NCI-H2081 treated with DMSO at 0.1 percent for 48 hours (cell line): ENCODE results near the gene ARL11.

Experiments
- DNase-seq: peaks from one replicate; lab custom pipeline; 2025; lab: John Stamatoyannopoulos, UW

Gene ARL11

DNA sequence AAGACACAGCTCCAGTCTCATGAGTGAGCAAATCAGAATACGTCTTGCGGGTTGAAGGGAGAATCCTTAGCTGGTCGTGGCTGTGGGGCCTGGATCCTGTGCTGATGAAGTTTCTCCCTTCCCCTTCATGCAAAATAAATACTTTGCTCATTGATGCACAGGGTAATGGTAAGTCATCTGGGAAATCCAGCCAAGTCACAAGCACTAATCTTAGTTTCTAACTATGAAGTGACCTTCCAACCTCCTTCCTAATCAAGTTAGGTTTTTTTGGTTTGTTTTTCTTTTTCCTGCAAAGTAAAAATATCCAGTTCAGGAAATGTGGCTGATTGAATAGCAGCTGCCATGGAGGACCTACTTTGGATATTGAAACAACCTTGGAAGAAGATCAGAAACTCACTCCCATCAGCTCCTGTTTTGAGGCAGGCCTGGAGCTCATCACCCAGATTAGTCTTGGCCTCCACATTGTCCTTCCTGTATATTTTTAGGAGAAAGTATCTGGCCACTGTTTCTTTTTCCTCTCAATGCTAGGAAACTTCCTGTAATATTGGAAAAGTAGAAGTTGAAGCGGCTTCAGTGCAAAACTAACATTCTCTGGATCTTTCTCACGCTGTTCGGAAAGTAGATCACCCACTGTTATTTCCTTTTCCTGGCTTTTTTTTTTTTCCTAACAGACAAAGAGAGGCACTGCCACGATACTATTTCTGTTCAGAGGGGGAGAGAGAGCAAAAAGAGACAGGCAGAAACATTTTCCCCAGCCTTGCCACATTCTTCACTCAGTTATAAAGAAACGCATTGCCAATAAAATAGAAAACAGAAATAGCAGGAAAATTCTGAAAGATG is 12.3 kb upstream of the ARL11 start:
- no peak for DNase-seq

DNA sequence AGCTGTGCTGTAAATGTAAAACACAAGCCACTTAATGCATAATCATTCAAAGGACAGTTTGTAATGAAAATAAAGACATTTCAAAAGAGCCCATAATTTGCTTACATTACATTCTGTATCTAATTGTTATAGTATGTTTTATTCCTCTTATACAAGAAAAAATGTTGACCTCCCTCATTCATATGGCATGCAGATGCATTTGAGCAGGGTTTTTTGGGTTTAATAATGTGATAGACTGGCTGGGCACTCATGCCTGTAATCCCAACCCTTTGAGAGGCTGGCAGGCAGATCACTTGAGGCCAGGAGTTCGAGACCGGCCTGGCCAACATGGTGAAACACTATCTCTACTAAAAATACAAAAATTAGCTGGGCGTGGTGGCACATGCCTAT is 11.6 kb upstream of the ARL11 start:
- DNase-seq: no peak

DNA sequence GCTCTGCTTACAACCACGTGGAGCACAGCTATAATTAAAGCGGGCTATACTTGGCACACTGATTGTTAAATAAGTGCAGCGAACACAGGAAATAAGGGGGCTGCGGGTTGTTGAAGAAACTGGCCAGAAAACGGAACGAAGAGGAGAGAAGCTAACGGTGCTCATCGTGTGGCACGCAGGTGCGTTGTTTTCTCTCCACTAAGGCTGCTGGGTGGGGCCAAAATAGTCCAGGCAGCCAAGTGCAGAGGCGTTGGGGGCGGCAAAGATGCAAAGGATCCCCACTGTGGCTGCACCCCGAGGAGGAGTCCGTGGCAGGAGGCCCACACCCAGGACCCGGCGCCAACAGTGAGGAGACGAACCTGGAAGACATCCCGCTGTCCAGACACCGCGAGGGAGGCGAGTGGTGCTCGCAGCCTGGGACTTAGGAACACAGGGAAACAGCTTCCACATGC is 8.1 kb upstream of the ARL11 start:
- DNase-seq: no peak

DNA sequence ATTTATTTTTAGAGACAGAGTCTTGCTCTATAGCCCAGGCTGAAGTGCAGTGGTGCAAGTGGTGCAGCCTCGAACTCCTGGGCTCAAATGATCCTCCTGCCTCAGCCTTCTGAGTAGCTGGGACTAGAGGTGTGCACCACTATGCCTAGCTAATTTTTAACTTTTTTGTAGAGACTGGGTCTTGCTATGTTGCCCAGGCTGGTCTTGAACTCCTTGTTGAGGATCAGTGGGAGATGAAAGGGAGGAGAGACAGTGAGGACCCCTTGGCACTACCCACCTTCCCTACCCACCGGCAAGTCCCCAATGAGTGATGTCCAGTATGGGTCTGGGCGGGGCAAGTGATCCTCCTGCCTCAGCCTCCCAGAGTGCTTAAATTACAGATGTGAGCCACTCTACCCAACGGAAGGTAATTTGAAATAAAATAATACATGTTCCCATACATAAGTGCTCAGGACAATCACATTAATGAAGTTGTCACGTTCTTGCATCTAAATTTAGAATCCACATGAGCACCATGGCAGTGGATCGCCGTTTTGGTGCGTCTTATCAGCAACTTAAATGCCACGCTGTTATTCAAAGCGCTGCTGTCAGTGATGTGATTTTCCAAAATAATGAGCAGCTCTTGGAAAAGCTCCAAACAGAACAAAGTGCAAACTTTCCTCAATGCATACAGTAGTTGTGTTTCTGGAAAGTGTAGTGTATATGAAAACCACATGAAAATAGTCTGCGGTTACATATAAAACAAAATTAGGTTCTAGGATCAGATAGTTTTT is 5.9 kb upstream of the ARL11 start:
- DNase-seq: no peak

DNA sequence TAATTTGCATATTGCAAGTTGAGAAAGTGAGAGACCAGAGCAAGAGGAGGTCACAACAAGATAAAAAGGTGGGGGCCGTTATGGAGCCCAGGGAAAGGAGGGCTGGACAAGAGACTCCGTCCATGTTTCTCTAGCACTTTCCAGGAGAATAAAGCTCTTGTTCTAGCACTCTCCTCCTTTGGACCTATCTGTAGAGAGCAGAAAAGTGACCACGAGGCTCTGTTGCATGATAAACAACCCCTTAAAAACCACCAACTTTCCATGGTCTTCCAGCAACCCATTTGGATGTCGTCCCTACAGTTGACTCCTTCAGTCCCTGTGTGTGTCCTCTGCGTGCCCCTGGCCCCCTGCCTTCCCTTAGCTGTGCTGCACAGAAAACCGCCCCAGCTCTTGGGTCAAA is 4.1 kb upstream of the ARL11 start:
- DNase-seq: no peak

DNA sequence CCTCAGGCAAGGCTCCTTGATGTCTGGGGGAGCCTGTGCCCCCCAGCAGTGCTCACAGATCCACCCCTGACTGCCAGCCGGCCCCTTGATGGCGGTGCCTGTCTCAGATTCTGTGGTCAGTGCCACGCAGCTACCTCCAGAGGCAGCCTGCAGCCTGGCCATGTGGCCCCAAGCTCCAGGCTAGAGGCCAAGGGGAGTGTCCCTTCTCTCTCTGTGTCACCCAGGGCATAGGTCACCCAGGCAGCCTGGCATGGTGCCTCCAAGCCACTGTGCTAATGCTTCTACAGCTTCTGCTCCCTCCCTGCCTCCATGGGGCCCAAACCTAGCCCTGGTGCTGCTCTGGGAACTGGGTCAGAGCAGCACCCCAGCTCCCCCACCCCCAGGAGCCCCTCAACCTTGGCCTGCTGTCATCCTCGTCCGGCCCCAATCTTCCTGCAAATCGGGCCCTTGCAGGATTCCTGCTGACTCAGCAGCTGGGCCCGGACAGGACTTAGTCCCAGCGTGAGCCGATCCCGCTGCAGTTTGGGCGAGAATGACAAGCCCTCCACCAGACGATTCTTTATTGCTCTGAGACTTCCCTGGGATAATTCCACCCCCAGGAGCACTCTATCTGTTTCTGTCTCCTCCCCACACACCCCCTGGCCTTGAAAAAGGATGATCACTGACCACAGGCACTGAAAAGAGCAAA is 2.8 kb upstream of the ARL11 start:
- no peak for DNase-seq

DNA sequence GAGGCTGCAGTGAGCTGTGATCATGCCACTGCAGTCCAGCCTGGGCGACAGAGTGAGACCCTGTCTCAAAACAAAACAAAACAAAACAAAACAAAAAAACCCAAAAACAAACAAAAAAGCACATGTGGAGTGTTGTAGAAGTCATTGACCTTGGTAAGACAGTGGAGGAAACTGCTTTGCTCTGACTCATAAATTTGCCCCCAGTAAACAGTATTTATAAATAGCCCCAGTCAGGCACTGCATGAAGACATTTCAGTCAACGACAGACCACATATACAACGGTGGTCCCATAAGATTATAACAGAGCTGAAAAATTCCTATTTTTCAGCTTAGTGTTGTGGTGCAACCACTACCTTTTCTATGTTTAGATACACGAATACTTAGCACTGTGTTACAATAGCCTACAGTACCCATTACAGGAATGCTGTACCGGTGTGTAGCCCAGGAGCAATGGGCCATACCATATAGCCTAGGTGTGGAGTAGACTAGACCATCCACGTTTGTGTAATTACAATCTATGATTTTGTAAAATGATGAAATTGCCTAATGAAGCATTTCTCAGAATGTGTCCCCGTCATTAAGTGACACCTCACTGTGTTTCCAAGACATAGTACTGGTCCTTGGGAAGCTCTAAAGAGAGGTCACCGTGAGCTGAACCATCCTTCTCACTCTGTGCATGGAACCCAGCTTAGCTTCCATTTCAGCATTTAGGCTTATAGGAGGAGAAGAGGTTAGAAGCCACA is 1.1 kb downstream of the ARL11 start:
- DNase-seq: no peak

DNA sequence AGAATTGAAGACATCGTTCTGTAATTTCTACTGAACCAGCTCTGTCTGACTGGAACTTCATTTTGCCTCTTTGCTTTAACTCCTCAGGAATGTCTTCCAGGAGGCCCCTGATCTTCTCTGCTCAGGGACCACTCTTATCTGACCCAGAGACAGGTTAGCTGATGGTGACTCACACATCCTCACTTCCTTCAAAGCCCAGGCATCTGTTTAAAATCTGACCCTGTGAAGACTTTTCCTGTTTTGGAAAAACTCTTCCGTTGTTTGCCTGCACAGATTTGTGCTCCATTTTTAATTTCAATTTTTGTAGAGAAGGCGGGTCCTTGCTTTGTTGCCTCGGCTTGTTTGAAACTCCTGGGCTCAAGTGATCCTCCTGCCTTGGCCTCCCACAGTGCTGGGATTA is 1.6 kb downstream of the ARL11 start:
- no peak for DNase-seq

DNA sequence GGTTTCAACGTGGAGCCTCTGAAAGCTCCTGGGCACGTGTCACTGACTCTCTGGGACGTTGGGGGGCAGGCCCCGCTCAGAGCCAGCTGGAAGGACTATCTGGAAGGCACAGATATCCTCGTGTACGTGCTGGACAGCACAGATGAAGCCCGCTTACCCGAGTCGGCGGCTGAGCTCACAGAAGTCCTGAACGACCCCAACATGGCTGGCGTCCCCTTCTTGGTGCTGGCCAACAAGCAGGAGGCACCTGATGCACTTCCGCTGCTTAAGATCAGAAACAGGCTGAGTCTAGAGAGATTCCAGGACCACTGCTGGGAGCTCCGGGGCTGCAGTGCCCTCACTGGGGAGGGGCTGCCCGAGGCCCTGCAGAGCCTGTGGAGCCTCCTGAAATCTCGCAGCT is 2.3 kb downstream of the ARL11 start:
- DNase-seq: no peak

DNA sequence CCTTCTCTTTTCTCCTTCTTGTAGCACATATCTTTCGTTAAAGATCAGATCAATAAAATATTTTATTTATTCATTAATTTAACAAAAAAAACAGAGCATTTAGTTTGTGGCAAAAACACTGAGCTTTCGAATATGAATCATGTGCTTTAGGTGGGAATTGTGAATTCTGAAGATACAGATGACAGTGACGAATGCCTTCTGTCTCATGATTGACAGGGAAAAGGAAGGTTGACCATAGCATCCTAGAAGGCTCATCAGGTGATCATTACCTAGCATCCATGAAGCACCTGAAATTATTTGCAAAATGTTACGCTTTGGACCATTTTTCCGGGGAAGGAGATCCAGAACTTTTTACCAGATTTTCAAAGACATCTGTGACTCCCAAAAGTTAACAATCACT is 3.8 kb downstream of the ARL11 start:
- no peak for DNase-seq

DNA sequence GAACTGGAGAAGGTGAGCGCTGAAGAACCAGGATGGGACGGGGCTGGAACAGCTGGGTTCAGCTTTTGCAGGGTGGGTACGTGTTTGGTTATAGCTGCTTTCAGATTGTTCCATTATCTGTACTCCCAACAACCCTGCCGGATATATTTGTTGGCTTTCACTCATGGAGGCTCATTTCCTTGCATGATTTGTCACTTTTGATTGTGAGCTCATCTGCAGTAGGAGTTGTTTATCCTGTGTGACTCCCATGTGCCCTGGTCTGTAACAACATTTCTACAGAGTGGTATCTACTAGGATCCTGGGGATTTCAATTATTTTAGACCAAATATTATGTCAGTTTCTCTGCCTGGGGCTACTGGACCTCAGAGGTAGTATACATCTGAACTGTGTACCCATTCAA is 5.4 kb downstream of the ARL11 start:
- DNase-seq: no peak

DNA sequence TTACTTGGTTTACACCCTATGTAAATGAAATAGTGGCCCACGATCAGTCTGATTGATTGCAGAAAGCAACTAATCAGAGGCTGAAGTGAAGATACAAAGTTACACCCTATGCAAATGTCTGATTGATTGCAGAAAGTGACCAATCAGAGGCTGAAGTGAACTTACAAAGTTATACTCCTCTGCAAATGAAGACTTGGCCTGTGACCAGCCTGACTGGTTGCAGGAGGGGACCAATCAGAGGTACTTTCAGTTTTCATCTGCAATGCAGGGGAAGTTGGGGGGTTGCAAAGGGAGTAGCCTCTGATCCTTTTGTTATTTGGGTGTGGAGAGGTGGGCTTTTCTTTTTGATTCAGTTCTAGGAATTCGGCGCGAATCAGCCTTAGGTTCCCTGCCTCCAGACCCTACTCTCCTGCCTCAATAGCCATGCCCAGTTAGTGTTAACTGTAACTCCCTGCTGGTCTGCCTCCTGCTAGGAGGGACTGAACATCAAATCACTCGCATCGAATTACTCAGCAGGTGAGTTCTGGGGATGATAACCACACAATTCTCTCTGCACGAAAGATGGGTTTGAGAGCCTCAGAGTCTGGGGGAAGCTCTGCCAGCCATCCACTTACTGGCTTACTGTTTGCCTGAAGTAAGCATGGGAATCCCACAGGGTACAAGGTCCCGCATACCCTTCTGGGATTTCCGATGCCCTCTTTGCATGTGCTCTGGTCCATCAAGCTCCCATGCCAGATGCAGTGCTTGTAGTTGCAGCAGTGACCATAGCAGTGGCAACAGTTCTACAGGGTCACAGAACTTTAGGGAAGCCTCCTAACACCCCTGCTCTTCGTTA is 7.5 kb downstream of the ARL11 start:
- DNase-seq: no peak

DNA sequence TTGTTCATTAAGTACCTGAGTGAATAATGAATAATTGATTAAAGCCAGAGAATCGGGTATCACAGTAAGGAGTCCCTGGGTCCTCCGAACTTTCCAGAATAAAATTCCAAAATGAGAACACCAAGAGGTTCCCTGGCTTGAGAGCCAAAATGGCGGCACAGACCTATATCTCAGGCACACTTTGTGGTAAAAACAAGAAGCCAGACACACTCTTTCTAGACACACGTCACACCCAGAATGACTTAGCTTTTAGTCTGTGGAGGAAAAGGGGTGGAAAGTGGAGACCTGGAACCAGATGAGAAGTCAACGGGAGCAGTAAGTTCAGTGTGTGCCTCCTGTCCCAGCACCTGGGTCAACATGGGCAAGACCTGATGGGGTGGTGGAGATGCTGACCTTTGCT is 8.4 kb downstream of the ARL11 start:
- no peak for DNase-seq

DNA sequence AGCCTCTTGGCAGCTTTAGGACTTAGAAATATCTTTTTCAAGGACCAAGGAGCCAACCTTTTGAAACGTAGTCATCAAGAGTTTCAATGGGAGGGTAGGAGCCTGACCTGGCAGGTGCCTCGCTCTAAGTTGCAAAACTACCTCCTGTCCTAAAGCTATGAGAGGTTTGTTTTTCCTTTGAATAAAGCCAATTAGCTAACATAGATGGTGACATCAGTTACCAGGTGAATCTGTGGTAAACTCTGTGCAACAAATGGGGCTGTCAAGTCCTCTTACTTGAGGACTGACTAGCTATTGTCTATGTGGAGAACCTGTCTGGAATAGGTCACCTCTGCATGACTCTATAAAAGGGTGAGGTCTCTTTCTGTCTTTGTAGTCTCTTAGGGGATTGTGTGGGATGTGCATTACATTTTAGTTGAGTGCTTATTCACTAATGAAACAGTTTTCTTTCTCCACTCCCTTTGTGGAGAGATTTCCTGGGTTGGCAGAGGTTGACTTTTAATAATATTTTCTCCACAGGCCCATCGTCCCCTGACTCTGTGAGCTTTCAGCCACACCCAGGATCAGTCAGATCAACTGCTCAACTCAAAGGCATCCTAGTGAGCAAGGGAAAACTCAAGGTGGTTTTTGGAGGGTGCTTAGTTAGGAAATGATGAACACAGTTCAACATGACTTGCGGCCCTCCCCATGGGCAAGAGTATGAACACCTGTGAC is 9.9 kb downstream of the ARL11 start:
- DNase-seq: no peak

DNA sequence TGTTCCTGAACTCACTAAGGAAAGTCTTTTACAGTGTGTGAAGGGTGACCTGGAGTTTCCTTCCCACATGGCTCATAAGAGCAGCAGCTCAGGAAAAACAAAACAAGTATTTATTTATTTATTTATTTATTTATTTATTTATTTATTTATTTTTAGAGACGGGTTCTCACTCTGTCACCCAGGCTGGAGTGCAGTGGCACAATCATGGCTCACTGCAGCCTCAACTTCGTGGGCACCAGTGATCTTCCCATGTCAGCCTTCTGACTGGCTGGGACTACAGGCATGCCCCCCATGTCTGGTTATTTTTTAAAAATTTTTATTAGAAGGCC is 10.4 kb downstream of the ARL11 start:
- no peak for DNase-seq

DNA sequence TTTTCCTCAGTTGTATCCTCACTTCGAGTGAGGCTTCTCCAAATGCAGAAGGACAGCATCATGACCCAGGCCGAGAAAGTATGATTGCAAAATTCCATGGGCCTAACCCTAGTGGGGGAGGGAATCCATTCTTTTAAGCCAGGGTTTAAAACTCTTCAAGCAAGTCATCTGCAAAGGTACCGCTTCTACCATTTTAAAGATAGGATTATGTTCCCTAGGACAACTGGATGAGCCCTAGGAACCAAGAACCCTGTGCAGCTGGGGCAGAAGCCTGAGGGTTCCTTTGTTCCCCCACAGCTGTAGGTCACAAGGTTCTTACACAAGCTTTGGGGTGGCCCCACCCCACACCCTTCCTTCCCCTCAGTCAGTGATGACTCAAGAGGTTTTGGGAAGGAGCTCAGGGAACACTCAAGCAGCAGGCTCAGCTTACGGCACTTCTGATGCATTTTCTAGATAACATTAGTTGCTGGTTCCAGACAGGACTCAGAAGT is 13.5 kb downstream of the ARL11 start:
- no peak for DNase-seq

DNA sequence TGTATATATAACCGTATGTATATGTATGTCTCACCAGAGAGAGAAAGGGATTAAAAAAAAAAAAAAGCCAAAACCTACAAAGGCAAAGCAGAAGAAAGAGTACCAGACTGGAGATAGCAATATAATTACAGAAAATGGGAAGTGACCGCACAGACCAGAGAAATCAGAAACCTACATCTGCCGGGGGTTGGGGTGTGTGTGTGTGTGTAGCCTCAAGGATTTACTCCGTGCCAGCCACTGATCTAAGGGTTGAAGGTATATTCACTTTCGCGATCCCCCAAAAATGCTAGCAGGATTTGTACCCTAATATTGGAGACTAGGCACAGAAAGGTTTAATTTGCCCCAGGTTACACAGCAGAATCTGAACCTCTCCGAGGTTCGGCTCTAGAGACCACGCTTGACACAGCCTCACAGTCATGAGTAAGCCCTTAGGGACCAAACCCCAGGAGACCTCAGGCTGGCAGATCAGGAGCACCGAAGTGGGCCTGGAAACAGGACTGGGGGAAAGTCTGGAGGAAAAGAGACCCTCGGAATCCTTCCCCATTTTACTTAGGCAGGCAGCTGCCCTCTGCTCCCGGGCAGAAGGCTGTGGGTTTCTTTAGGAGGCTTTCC is 14.8 kb downstream of the ARL11 start:
- DNase-seq: no peak

DNA sequence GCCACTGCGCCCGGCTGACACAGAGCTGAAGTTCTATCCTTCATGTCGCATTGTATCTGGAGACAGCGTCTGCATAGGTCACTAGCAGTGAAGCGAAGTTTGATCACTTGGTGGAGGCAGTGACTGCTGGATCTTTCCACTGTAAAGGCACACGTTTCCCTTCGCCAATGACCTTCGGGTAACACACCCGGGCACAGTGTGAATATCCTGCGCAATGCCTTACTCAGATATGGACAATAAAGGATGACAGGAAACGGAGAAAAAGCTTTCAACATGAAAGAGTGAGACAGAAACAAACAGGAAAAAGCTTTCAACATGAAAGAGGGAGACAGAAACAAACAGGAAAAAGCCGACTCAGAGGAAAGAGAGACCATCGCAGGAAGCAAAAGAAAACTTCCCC is 17.1 kb downstream of the ARL11 start:
- DNase-seq: no peak

DNA sequence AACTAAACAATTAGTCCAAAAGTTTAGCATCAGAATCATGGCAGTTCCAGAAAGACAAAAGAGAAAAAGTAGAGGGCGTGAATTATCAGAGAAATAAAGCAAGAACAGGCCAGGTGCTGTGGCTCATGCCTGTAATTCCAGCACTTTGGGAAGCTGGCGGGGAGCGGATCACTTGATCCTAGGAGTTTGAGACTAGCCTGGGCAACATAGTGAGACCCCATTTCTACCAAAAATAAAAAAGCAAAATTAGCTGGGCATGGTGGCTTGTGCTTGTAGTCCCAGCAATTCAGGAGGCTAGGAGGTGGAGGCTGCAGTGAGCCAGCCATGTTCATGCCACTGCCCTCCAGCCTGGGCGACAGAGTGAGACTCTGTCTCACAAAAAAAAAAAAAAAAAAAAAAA is 18.4 kb downstream of the ARL11 start:
- DNase-seq: no peak
